ENCODE measurements around the gene CMIP. TPM values are rescaled to one million over a fixed set of nuclear protein-coding genes. Genes with fewer than 3 reads are reported as not detected.
"Not testable (repeated sequence)": the region's sequence is repeated elsewhere in the genome, so short reads cannot be mapped to it uniquely, and the experiment has no call there.

The CMIP gene
- total RNA-seq, 2 donors from 2014 or later: 35.5 to 51.5 TPM

- ATAC-seq: no peak
- H3K27ac Mint-ChIP-seq: peak overlapping the region in 1 of 2 donors; percentile 79
Observed at GRCh38 chr16:81687131-81687456, 242.5 kb downstream of the CMIP start.

GRCh38 chr16:81688182-81688581, 243.6 kb downstream of the CMIP start:
- ATAC-seq (peak; percentile 83 to 95), DNase-seq (ENCODE audit: low spot score in 2 of 2) (peak; percentile 15 to 68)
- no peaks in the 10 kb centered on the region for H3K36me3 Mint-ChIP-seq
- H3K9me3 Mint-ChIP-seq: no peaks in the 10 kb centered on the region
- peak overlapping the region in 1 of 2 donors; percentile 79 for H3K27ac Mint-ChIP-seq

More at GRCh38 chr16:81687131-81687456, 242.5 kb downstream of the CMIP start:
- Mint-ChIP-seq H3K36me3 (no peaks in the 10 kb centered on the region), H3K9me3 (no peaks in the 10 kb centered on the region)
- DNase-seq (ENCODE audit: low spot score in 2 of 2): no peak

- not testable (repeated sequence) for H3K9me3 Mint-ChIP-seq; ATAC-seq; DNase-seq (ENCODE audit: low spot score in 2 of 2); H3K36me3 Mint-ChIP-seq
- peak overlapping the region in 1 of 2 donors; percentile 79 for H3K27ac Mint-ChIP-seq
Observed at GRCh38 chr16:81688839-81689238, 244.2 kb downstream of the CMIP start.

GRCh38 chr16:81692021-81692420, 247.4 kb downstream of the CMIP start:
- ATAC-seq (no peak), DNase-seq (ENCODE audit: low spot score in 2 of 2) (no peak)
- peak overlapping the region; percentile 44 to 50 for H3K27ac Mint-ChIP-seq
- H3K9me3 Mint-ChIP-seq: no peaks in the 10 kb centered on the region
- H3K36me3 Mint-ChIP-seq: no peaks in the 10 kb centered on the region

- no peaks in the 10 kb centered on the region for H3K36me3 Mint-ChIP-seq
- DNase-seq (ENCODE audit: low spot score in 2 of 2) (no peak), ATAC-seq (no peak)
- peak overlapping the region in 1 of 2 donors; percentile 18 for H3K27ac Mint-ChIP-seq
- no peaks in the 10 kb centered on the region for H3K9me3 Mint-ChIP-seq
Observed at GRCh38 chr16:81692571-81692970, 248.0 kb downstream of the CMIP start.

GRCh38 chr16:81693041-81693743, 248.6 kb downstream of the CMIP start:
- no peaks in the 10 kb centered on the region for H3K36me3 Mint-ChIP-seq
- H3K9me3 Mint-ChIP-seq: no peaks in the 10 kb centered on the region
- ATAC-seq (no peak), DNase-seq (ENCODE audit: low spot score in 2 of 2) (no peak)
- H3K27ac Mint-ChIP-seq: peak overlapping the region; percentile 18 to 79

GRCh38 chr16:81693744-81694303, 249.2 kb downstream of the CMIP start:
- peak overlapping the region; percentile 45 to 66 for H3K27ac Mint-ChIP-seq
- ATAC-seq (no peak), DNase-seq (ENCODE audit: low spot score in 2 of 2) (no peak)
- H3K9me3 Mint-ChIP-seq: no peaks in the 10 kb centered on the region
- H3K36me3 Mint-ChIP-seq: no peaks in the 10 kb centered on the region

GRCh38 chr16:81694494-81695280, 250.1 kb downstream of the CMIP start:
- DNase-seq (ENCODE audit: low spot score in 2 of 2) (no peak), ATAC-seq (no peak)
- Mint-ChIP-seq H3K27ac (peak overlapping the region; percentile 66 to 78), H3K9me3 (no peaks in the 10 kb centered on the region), H3K36me3 (no peaks in the 10 kb centered on the region)

GRCh38 chr16:81695321-81696165, 250.9 kb downstream of the CMIP start:
- ATAC-seq (no peak), DNase-seq (ENCODE audit: low spot score in 2 of 2) (no peak)
- H3K9me3 Mint-ChIP-seq: no peaks in the 10 kb centered on the region
- H3K27ac Mint-ChIP-seq: peak overlapping the region; percentile 66 to 87
- no peaks in the 10 kb centered on the region for H3K36me3 Mint-ChIP-seq

GRCh38 chr16:81696166-81696960, 251.8 kb downstream of the CMIP start:
- ATAC-seq (peak in 1 of 2 donors; percentile 86), DNase-seq (ENCODE audit: low spot score in 2 of 2) (no peak)
- Mint-ChIP-seq H3K9me3 (no peaks in the 10 kb centered on the region), H3K27ac (peak overlapping the region in 1 of 2 donors; percentile 66), H3K36me3 (no peaks in the 10 kb centered on the region)

- peak in 1 of 2 donors; percentile 56 for DNase-seq (ENCODE audit: low spot score in 2 of 2)
- no peaks in the 10 kb centered on the region for H3K36me3 Mint-ChIP-seq
- no peaks in the 10 kb centered on the region for H3K9me3 Mint-ChIP-seq
- H3K27ac Mint-ChIP-seq: peak overlapping the region; percentile 60 to 66
- peak; percentile 41 to 50 for ATAC-seq
Observed at GRCh38 chr16:81696961-81697615, 252.5 kb downstream of the CMIP start.

GRCh38 chr16:81697616-81698309, 253.2 kb downstream of the CMIP start:
- peak overlapping the region; percentile 60 to 66 for H3K27ac Mint-ChIP-seq
- DNase-seq (ENCODE audit: low spot score in 2 of 2) (no peak), ATAC-seq (no peak)
- H3K9me3 Mint-ChIP-seq: no peaks in the 10 kb centered on the region
- no peaks in the 10 kb centered on the region for H3K36me3 Mint-ChIP-seq

- H3K9me3 Mint-ChIP-seq: no peaks in the 10 kb centered on the region
- DNase-seq (ENCODE audit: low spot score in 2 of 2) (no peak), ATAC-seq (no peak)
- no peaks in the 10 kb centered on the region for H3K36me3 Mint-ChIP-seq
- H3K27ac Mint-ChIP-seq: no peak overlapping the region
Observed at GRCh38 chr16:81698310-81698641, 253.7 kb downstream of the CMIP start.

- ATAC-seq (no peak), DNase-seq (ENCODE audit: low spot score in 2 of 2) (no peak)
- Mint-ChIP-seq H3K27ac (peak overlapping the region; percentile 72 to 88), H3K9me3 (no peaks in the 10 kb centered on the region), H3K36me3 (no peaks in the 10 kb centered on the region)
Observed at GRCh38 chr16:81699596-81699995, 255.0 kb downstream of the CMIP start.
